ENCODE data around the gene MYRFL. TPM values are rescaled to one million over a fixed set of nuclear protein-coding genes. Genes with fewer than 3 reads are reported as not detected.

Gene MYRFL
- total and polyA plus RNA-seq, 2 of the 8 experiments (the other 6 are each of a cell fraction or from before 2014, with no cell fraction given) = 1.1 to 2.0 TPM

GRCh38 chr12:69927164-69927563, 102.1 kb downstream of the MYRFL start:
- Histone ChIP-seq H2BK20ac (ENCODE audit: low read length) (no peak overlapping the region), H3K23ac (ENCODE audit: insufficient read length) (no peak overlapping the region), H3K27me3 (replicated peaks in 1 of 4; ENCODE audit: control insufficient read depth in 3 of 4, extremely low read depth in 1 of 4, insufficient read depth in 3 of 4, low read length in 3 of 4) (no peaks in the 10 kb centered on the region), H3K4me3 (ENCODE audit: extremely low read depth in 1 of 4, insufficient read depth in 2 of 4, low read depth in 3 of 4, low read length in 4 of 4) (no peak overlapping the region), H3K18ac (ENCODE audit: extremely low read depth, low read length) (no peak overlapping the region), H3K4me1 (replicated peaks in 1 of 4; ENCODE audit: control insufficient read depth in 3 of 4, insufficient read depth in 4 of 4, low read length in 3 of 4) (peaks cover 0 to 9% (median 5%) of the 10 kb centered on the region in 4 experiments; a peak in 4 of 7 replicates), H3K23me2 (ENCODE audit: low read depth, low read length) (no peaks in the 10 kb centered on the region), H2BK5ac (ENCODE audit: low read depth, low read length) (no peak overlapping the region), H2BK12ac (ENCODE audit: low read depth, low read length) (no peak overlapping the region), H3K36me3 (ENCODE audit: control insufficient read depth in 2 of 4, insufficient read depth in 4 of 4, low read length in 3 of 4) (no peaks in the 10 kb centered on the region), H3K9me3 (ENCODE audit: insufficient read depth in 2 of 2, low read depth in 1 of 2, low read length in 1 of 2) (no peaks in the 10 kb centered on the region), H4K20me1 (replicated peaks in 1 of 2; ENCODE audit: control insufficient read depth in 1 of 2, insufficient read depth in 2 of 2, low read length in 2 of 2) (no peaks in the 10 kb centered on the region), H3K4ac (replicated peaks; ENCODE audit: insufficient read length, low read depth, low read length) (no peak overlapping the region), H3K79me2 (ENCODE audit: control insufficient read depth in 1 of 2, insufficient read depth in 2 of 2, low read length in 2 of 2) (no peaks in the 10 kb centered on the region), H3K79me1 (ENCODE audit: low read depth, low read length) (no peaks in the 10 kb centered on the region), H3K4me2 (ENCODE audit: insufficient read depth in 1 of 2, low read depth in 2 of 2, low read length in 2 of 2) (no peak overlapping the region), H3K27ac (ENCODE audit: low read depth, low read length) (no peak overlapping the region), H4K8ac (ENCODE audit: extremely low read depth, insufficient read depth, low read length) (no peak overlapping the region), H2AFZ (ENCODE audit: low read length) (no peak overlapping the region), H3K9ac (replicated peaks in 1 of 4; ENCODE audit: extremely low read depth in 1 of 4, low read depth in 3 of 4, low read length in 3 of 4) (peak overlapping the region in 1 of 4 experiments; percentile 13; a peak in 1 of 7 replicates), H4K91ac (replicated peaks; ENCODE audit: insufficient read length, low read length) (no peak overlapping the region), H3K14ac (ENCODE audit: insufficient read length) (no peak overlapping the region), H3K56ac (replicated peaks; ENCODE audit: insufficient read length, low read depth, low read length) (no peak overlapping the region), H4K5ac (ENCODE audit: insufficient read length, low read depth, low read length) (no peak overlapping the region), H2AK5ac (ENCODE audit: low read depth, low read length) (no peak overlapping the region), H2BK120ac (replicated peaks; ENCODE audit: low read depth, low read length) (no peak overlapping the region), H2BK15ac (ENCODE audit: low read length) (no peak overlapping the region)
- FAIRE-seq (no peak), DNase-seq (ENCODE audit: low read depth in 1 of 2, low spot score in 2 of 2) (no peak)
- CTCF ChIA-PET (ENCODE audit: partially characterized antibody) = interaction anchor here (1.2 kb wide), 1 partner anchor 47 kb away, joined by 3 read pairs; no protein-coding TSS in a partner anchor
- POLR2A ChIA-PET (ENCODE audit: partially characterized antibody) = interaction anchor here (1.2 kb wide), 1 partner anchor 9 kb away, joined by 3 read pairs; no protein-coding TSS in a partner anchor
- WGBS, 2 experiments (ENCODE audit: extremely low coverage in 1 of 2, insufficient coverage in 1 of 2, insufficient read length in 1 of 2, insufficient replicate concordance in 2 of 2, low coverage in 1 of 2, low lambda C conversion rate in 2 of 2, missing lambda C conversion rate in 1 of 2) = 94% methylated on average over 3 of the region's 4 CpGs; no CpG with 5 or more reads in 1 of the 2 experiments
- TF ChIP-seq SIX5 (IDR thresholded peaks at IDR 0.05; ENCODE audit: low read depth, low read length) = no peak
- TF ChIP-seq TAF1 (IDR thresholded peaks at IDR 0.05; ENCODE audit: low read depth, low read length) = no peak
- TF ChIP-seq EP300 (IDR thresholded peaks at IDR 0.05; ENCODE audit: borderline replicate concordance in 1 of 2, low read depth in 2 of 2, low read length in 2 of 2) = no peak
- TF ChIP-seq RNF2 (IDR thresholded peaks at IDR 0.05; ENCODE audit: borderline replicate concordance, low read depth, low read length, missing control alignments, poor library complexity, severe bottlenecking) = no peak
- TF ChIP-seq GABPA (IDR thresholded peaks at IDR 0.05; ENCODE audit: borderline replicate concordance, insufficient read depth, low read length) = no peak
- no peak for TF ChIP-seq ASH2L (IDR thresholded peaks at IDR 0.05; ENCODE audit: low read length)
- TF ChIP-seq TBP (IDR thresholded peaks at IDR 0.05; ENCODE audit: low read depth, low read length) = no peak
- TF ChIP-seq KDM1A (IDR thresholded peaks at IDR 0.05; ENCODE audit: borderline replicate concordance, low read length) = no peak
- TF ChIP-seq POU5F1 (IDR thresholded peaks at IDR 0.05; ENCODE audit: low read depth, low read length) = no peak
- TF ChIP-seq ATF3 (IDR thresholded peaks at IDR 0.05; ENCODE audit: insufficient read depth, low read depth, low read length) = no peak
- no peak for TF ChIP-seq SRF (IDR thresholded peaks at IDR 0.05; ENCODE audit: low read depth, low read length)
- TF ChIP-seq GTF2F1 (IDR thresholded peaks at IDR 0.05; ENCODE audit: borderline replicate concordance, low read depth, low read length) = no peak
- TF ChIP-seq HDAC6 (IDR thresholded peaks at IDR 0.05; ENCODE audit: low read depth, low read length) = no peak
- no peak for TF ChIP-seq TEAD4 (IDR thresholded peaks at IDR 0.05; ENCODE audit: low read depth, low read length)
